ENCODE results near the gene OSMR.

OSMR gene

DNA sequence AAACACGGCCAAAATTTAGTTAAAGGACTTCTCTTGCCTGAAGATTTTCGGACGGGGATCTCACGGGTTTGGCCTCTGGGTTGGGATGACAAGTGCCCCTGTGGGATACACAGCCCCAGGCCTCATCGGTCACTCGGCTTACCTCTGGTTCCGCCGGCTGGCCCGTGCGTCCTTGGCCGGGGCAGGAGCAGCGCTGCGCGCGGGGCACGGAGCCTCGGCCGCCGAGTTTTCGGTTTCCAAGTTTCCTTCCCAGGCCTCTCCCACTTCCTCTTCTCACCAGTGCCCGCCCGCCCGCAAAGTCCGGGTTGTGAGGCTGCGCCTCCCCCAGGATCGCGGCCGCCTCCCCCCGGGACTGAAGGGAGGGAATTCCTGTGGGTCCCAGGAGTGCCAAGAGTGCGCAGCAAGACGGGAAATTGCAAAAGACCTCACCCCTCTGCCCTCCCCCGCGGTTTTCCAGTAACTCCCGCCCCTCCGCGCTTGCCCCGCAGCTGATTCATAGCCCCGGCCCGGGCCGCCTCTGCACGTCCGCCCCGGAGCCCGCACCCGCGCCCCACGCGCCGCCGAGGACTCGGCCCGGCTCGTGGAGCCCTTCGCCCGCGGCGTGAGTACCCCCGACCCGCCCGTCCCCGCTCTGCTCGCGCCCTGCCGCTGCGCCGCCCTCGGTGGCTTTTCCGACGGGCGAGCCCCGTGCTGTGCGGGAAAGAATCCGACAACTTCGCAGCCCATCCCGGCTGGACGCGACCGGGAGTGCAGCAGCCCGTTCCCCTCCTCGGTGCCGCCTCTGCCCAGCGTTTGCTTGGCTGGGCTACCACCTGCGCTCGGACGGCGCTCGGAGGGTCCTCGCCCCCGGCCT is at the start of gene OSMR:
Gene OSMR, plus strand, starts transcription at position 487 of the 853 bp plus-strand sequence. CDS start 23,033 bp downstream, outside the sequence.
- in situ Hi-C loops (cut with MboI; ENCODE audit: low sequenced_read_pairs): no loop called here

- in situ Hi-C loops (cut with MboI; ENCODE audit: low sequenced_read_pairs): no loop called here
Observed at GRCh38 chr5:38796742-38797108, 49.1 kb upstream of the OSMR start.

GRCh38 chr5:38797838-38798237 is 48.0 kb upstream of the OSMR start:
- in situ Hi-C loops (cut with MboI; ENCODE audit: low sequenced_read_pairs): no loop called here

GRCh38 chr5:38799556-38800377 is 46.0 kb upstream of the OSMR start:
- in situ Hi-C loops (cut with MboI; ENCODE audit: low sequenced_read_pairs): no loop called here

DNA sequence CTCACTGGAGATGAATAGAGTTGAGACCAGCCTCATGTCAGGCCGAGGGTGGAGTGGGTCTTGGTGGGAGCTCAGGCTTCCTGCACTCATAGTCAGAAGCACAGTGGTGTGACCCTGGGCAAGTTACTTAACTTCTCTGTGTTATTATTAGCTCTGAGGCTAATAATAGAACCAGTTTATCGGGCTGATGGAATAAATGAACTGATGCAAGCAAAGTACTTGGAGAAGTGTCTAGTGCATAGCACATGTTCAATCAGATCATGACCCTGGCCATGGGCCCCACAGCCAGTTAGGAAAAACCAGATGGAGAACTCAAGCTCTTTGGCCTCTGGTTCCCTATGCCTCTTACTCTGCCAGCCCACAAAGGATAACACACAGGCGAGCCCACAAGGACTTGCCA is 45.3 kb upstream of the OSMR start:
- in situ Hi-C loops (cut with MboI; ENCODE audit: low sequenced_read_pairs): no loop called here

DNA sequence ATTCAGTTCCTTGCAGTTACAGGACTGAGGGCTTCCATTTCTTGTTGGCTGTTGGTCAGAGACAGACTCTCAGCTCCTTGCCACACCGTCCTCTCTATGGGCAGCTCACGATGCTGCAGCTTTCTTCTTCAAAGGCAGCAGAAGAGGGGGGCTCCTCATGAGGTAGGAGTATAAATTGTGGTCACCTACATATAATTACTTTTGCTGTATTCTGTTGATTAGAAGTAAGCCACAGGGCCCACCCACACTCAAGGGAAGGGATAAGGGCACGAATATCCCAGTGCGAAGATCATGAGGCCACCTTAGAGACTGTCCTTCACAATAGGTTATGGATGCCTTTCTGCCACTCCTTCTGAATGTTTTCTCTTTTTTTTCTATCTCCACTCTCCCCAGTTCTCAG is 43.7 kb upstream of the OSMR start:
- in situ Hi-C loops (cut with MboI; ENCODE audit: low sequenced_read_pairs): no loop called here

- in situ Hi-C loops (cut with MboI; ENCODE audit: low sequenced_read_pairs): no loop called here
Observed at GRCh38 chr5:38803246-38803645, 42.6 kb upstream of the OSMR start.

DNA sequence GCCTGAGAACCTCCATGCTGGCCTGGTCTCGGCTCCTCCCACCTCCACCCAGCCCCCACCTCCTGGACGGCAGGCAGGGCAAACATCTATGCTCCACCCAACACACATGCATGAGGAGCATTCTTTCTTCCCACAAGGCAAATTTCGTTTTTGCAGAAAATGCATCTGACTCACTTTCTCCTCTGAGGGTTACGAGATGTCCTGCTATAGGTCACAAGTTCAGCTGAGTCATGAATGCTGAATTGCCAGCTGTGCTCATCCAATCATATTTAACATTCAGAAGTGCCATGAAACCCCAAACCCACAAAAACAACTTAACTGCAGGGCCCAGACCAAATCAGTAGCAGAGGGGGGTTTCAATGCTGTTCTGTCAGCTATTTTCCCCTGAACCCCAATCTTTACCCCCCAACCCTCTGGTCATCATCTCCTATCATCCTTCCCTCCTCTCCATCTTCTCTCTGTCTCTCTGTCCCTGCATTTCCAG is 39.0 kb upstream of the OSMR start:
- in situ Hi-C loops (cut with MboI; ENCODE audit: low sequenced_read_pairs): no loop called here

DNA sequence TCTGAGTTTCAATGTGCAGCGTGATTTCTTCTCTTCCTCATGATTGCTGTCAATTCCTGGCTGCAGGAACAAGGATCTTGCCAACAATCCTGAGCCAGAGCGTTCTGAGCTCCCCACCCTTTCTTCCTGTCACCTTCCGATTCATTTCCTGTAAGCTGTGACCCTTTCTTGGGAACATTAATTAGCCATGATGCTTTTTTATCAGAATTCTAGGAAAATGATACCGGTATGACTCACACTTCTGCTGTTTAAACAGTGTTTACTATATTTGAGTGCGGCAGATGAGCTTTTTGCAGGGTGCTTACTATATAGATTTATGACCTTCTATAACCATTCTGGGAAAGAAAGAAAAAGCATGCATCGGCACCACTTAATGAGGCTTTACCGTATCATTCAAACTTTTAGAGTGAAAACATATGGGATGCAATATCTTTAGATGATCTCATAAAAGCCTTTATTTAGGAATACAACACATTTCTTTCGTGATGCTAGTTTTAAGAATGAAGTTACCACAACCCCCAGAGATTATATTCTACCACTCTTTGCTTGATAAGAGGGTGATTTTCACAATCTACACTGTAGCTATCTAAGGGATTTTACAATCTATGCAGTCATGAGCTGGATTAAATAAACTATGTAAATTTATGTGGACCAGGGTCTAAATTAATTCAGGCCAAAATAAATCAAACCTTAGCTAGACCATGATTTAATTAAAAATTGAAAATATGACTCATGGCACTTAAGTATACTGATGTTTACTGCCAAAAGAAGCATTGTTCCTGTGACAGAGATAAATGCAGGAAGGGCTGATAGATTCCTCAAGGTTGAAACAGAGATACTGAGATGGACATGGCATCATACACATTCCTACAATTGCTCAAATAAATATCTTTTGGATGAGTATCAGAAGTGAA is 38.0 kb upstream of the OSMR start:
- in situ Hi-C loops (cut with MboI; ENCODE audit: low sequenced_read_pairs): no loop called here

- in situ Hi-C loops (cut with MboI; ENCODE audit: low sequenced_read_pairs): no loop called here
Observed at GRCh38 chr5:38808666-38809343, 37.0 kb upstream of the OSMR start.

DNA sequence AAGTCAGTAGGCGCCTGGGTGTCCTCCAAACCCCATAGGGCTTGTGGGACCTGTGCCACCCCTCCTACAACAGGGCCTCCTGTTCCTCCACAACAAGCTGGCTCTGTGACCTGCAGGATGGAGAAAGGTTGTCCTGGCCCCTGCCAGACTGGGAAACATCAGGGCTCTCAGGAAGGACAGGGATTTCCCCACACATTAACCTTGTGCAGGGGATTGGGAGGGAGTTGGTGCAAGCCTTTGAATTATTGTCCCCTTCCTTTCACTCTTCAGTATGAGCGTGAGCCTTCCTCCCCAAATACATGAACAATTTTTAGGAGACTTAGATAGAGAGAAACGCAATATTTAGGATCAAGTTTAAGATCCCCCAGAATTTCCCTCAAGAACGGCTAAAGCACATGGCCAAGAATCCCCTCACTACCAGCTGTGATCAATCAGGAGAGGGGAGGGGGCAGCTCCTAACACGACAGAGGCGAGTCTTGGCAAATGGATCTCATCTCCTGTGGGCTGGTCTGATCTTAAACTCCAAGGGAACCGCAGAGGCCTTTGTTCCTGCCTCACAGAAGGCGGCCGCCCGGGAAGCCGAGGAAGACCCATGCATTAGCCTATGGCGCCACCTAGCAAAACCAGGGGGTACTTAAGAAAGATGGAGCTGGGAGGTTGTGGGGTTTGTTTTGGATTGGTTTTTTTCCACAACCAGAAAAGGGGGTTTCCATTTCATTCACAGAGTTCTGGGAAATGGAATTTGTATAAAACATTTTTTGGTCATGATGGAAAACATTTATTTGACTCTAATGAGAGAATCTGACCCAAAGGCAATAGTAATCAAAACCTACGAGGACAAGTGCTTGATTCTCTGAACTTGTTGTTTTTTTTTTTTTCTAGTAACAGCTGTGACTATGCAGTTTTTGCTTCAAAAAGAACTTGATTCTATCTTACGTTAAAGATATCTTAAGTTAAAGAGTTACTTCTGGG is 36.1 kb upstream of the OSMR start:
- in situ Hi-C loops (cut with MboI; ENCODE audit: low sequenced_read_pairs): no loop called here

- in situ Hi-C loops (cut with MboI; ENCODE audit: low sequenced_read_pairs): no loop called here
Observed at GRCh38 chr5:38814879-38815278, 30.9 kb upstream of the OSMR start.

DNA sequence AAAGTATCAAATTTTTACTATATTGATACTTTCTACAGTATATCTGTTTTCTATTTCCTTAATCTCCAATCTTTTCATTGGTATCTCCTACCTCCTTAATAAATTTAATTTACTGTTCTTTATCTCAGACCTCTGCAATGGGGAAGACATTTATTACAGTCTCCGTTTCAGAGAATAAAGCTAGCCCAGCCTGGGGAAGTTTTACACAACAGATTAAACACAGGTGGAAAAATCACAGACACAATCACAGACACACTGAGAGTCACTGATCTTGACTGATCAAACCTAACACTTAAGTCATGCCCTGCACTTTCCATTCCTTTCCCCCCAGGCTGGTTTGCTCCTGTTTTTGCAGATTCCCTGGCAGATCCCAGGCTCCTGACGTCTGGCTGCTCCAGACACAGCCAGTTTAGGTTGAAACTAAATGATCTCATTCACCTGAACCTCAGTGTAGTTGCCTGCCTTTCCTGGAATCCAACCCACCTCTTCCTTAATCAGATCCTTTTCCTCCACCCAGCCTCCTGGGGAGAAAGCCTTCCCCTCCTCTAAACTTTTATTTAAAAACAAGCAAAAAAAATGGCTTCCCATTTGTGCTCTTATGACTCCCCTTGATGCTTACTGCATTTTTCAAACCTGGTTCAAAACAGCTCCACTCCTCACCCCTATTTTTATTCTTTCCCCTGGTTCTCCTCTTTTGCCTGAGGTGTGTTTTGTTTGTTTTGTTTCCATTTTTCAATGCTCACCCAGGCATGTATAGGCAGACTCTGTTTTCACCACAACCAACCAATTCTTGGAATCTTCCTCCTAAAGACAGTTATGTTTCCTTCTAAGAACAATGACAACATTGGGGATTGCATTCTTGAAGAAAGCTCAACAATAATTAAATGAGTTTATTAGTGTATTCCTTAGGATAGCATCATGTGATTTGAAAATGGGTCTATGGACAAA is 29.5 kb upstream of the OSMR start:
- in situ Hi-C loops (cut with MboI; ENCODE audit: low sequenced_read_pairs): no loop called here

DNA sequence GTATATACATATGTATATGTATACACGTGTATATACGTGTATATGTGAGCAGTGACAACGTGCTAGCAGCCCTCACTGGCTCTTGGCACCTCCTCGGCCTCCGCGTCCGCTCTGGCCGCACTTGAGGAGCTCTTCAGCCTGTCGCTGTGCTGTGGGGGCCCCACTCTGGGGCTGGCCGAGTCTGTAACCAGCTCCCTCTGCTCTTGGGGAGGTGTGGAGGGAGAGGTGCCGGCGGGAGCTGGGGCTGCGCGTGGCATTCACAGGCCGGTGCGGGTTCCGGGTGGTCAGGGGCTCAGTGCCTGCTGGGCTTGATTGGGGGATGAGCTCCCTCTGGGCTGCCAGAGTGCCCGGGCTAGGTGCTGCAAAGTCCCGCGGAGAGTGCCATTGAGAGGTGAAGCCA is 24.1 kb upstream of the OSMR start:
- in situ Hi-C loops (cut with MboI; ENCODE audit: low sequenced_read_pairs): no loop called here

DNA sequence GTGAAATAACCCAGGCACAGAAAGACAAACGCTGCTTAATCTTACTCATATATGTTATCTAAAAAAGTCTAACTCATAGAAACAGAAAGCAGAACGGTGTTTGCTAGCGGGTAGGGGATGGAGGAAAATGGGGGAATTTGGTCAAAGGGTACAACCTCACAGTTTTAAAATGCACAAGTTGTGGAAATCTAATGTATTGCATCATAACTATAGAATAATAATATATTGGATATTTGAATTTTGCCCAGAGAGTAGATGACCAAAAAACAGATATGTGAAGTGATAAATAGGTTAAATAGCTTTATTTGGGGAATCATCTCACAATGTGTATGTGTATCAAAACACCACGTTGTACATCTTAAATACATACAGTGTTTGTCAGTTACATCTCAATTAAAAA is 22.3 kb upstream of the OSMR start:
- in situ Hi-C loops (cut with MboI; ENCODE audit: low sequenced_read_pairs): no loop called here

- in situ Hi-C loops (cut with MboI; ENCODE audit: low sequenced_read_pairs): no loop called here
Observed at GRCh38 chr5:38824821-38825220, 21.0 kb upstream of the OSMR start.

- in situ Hi-C loops (cut with MboI; ENCODE audit: low sequenced_read_pairs): no loop called here
Observed at GRCh38 chr5:38825494-38825893, 20.3 kb upstream of the OSMR start.

- in situ Hi-C loops (cut with MboI; ENCODE audit: low sequenced_read_pairs): no loop called here
Observed at GRCh38 chr5:38827525-38827924, 18.3 kb upstream of the OSMR start.

Measured in hTERT RPE-1 (cell line).